K562 (cell line): ENCODE data around the gene SOX8. TPM values are rescaled to one million over a fixed set of nuclear protein-coding genes. Genes with fewer than 3 reads are reported as not detected.

Experiments
- ATAC-seq: fragments of 200-7000 bp; cut with Tn5 transposase; 3 replicates; pipeline ENCODE4 v1.9.1; 2020; ENCODE audit warnings: moderate library complexity
- BruUV-seq: library from RNA; stranded (reverse); fragments of 400-500 nt; replicated peaks from 2 replicates; lab custom pipeline; 2021; lab: Mats Ljungman, UMichigan
- CTCF ChIA-PET: fragments of 300-600 bp; formaldehyde crosslinking; extraction: SDS; loops from one replicate; lab custom pipeline; 2021; ENCODE audit warnings: low intra/inter-chr PET ratio; lab: Yijun Ruan, JAX
- POLR2A ChIA-PET: fragments of 300-600, 350-650 bp; sonication (Branson Sonifier 250); formaldehyde crosslinking; extraction: SDS; loops from one replicate; lab custom pipeline; 2021; ENCODE audit warnings: antibody characterized with exemption, inconsistent platforms; lab: Yijun Ruan, JAX
- DNase-seq, 4 experiments: peaks; one replicate each; pipeline versions ENCODE4 v3.0.0 to v3.0.0-alpha.2; 2011 to 2018; ENCODE audit warnings: low spot score in 3 of 4, mixed read lengths in 3 of 4; ENCODE audit errors: extremely low read depth in 1 of 4
- FAIRE-seq: peaks from 2 replicates; lab custom pipeline; 2011; peaks lifted over from hg19 to GRCh38; lab: Jason Lieb, UNC
- H2AFZ ChIP-seq: 2 replicates; pipeline ENCODE4 v1.6.0; 2011; ENCODE audit warnings: low read depth, low read length, control low read depth, inconsistent platforms
- H3K27ac ChIP-seq: fragments of 200-600 bp; 3 replicates; pipeline ENCODE4 v1.8.0; 2011; ENCODE audit warnings: low read depth, mild to moderate bottlenecking, control low read depth, inconsistent platforms, low read length, moderate library complexity, mixed read lengths; ENCODE audit errors: extremely low read depth
- H3K27me3 ChIP-seq, 2 experiments: fragments of 300-600 bp in 1 of 2; 2 replicates in 1 of 2; 3 replicates in 1 of 2; pipeline versions ENCODE4 v1.6.0 to v1.8.0; 2011; ENCODE audit warnings: inconsistent platforms in 2 of 2, low read length in 2 of 2, mild to moderate bottlenecking in 1 of 2, mixed read lengths in 1 of 2, moderate library complexity in 1 of 2; ENCODE audit not compliant: control insufficient read depth in 2 of 2, insufficient read depth in 2 of 2
- H3K36me3 ChIP-seq: fragments of 300-600 bp; 3 replicates; pipeline ENCODE4 v1.8.0; 2011; ENCODE audit warnings: mild to moderate bottlenecking, low read length, inconsistent platforms; ENCODE audit not compliant: control insufficient read depth, insufficient read depth
- H3K4me1 ChIP-seq, 2 experiments: fragments of 200-600 bp in 1 of 2; replicated peaks in 1 of 2; 2 replicates in 1 of 2; 3 replicates in 1 of 2; pipeline versions ENCODE4 v1.5.1 to v1.8.0; 2011; ENCODE audit warnings: inconsistent platforms in 2 of 2, low read length in 2 of 2, mild to moderate bottlenecking in 1 of 2, mixed read lengths in 1 of 2, moderate library complexity in 1 of 2; ENCODE audit not compliant: control insufficient read depth in 2 of 2, insufficient read depth in 2 of 2
- H3K4me2 ChIP-seq: 2 replicates; pipeline ENCODE4 v1.6.1; 2011; ENCODE audit warnings: low read length, control low read depth, inconsistent platforms, mixed read lengths; ENCODE audit not compliant: insufficient read depth
- H3K4me3 ChIP-seq: fragments of 200-600 bp; sonication (generic), shearing (Covaris generic); 2 replicates; pipeline ENCODE4 v1.5.1; 2016; ENCODE audit warnings: control low read depth, inconsistent platforms
- H3K79me2 ChIP-seq: fragments of 200-600 bp; 3 replicates; pipeline ENCODE4 v1.8.0; 2011; ENCODE audit warnings: low read length, inconsistent platforms; ENCODE audit not compliant: control insufficient read depth, insufficient read depth
- H3K9ac ChIP-seq, 2 experiments: 2 replicates each; pipeline versions ENCODE4 v1.6.0 to v1.6.1; 2011; ENCODE audit warnings: low read depth in 2 of 2, low read length in 2 of 2, control low read depth in 1 of 2, inconsistent platforms in 1 of 2, mild to moderate bottlenecking in 1 of 2, mixed read lengths in 1 of 2; ENCODE audit not compliant: insufficient read depth in 1 of 2
- H3K9me1 ChIP-seq: one replicate; pipeline ENCODE4 v1.6.0; 2011; ENCODE audit warnings: inconsistent platforms, mild to moderate bottlenecking, low read length, moderate library complexity; ENCODE audit not compliant: control insufficient read depth, insufficient read depth
- H3K9me3 ChIP-seq: replicated peaks from 2 replicates; pipeline ENCODE4 v1.5.1; 2011; ENCODE audit warnings: low read depth, low read length, inconsistent platforms; ENCODE audit not compliant: control insufficient read depth, insufficient read depth
- H4K20me1 ChIP-seq: replicated peaks from 2 replicates; pipeline ENCODE4 v1.6.1; 2011; ENCODE audit warnings: low read length, inconsistent platforms, mixed read lengths; ENCODE audit not compliant: control insufficient read depth, insufficient read depth
- ESRRA ChIP-seq: fragments of 450-650 bp; IDR thresholded peaks from 2 replicates; pipeline ENCODE4 v1.6.1; 2014; ENCODE audit warnings: low read depth, mild to moderate bottlenecking, moderate library complexity, borderline replicate concordance
- MAFF ChIP-seq: IDR thresholded peaks from 2 replicates; pipeline ENCODE4 v1.6.1; 2012; ENCODE audit warnings: low read length, improper control_type of control experiment
- MED1 ChIP-seq: sonication (generic); formaldehyde crosslinking; IDR thresholded peaks from 2 replicates; pipeline ENCODE4 v1.8.1; 2023; ENCODE audit warnings: missing genetic modification reagents, borderline replicate concordance
- POLR2B ChIP-seq: fragments of 450-650 bp; IDR thresholded peaks from 2 replicates; pipeline ENCODE4 v1.6.1; 2018; ENCODE audit warnings: low read depth; ENCODE audit not compliant: partially characterized antibody
- PRPF4 ChIP-seq: fragments of 200-400 bp; formaldehyde crosslinking; IDR thresholded peaks from one replicate; pipeline ENCODE4 v1.6.1; 2017; ENCODE audit warnings: low read length, low read depth, mild to moderate bottlenecking; ENCODE audit not compliant: insufficient read depth, poor library complexity, severe bottlenecking
- TAF1 ChIP-seq: IDR thresholded peaks from 2 replicates; pipeline ENCODE4 v1.6.1; 2011; ENCODE audit warnings: mild to moderate bottlenecking, low read length, moderate library complexity; ENCODE audit not compliant: insufficient read depth, control insufficient read depth, severe bottlenecking; ENCODE audit errors: extremely low read depth
- WGBS: fragments of 100-300 bp; shearing (Covaris generic); methylation state at CpG from one replicate; pipeline ENCODE4 v1.1.6; 2016; ENCODE audit warnings: low coverage, mixed read lengths; ENCODE audit not compliant: insufficient coverage; ENCODE audit errors: missing lambda C conversion rate; 5-methylcytosine and 5-hydroxymethylcytosine counted together
- in situ Hi-C: fragments of 300-500 bp; cut with MboI; formaldehyde crosslinking; loops from 4 replicates; pipeline ENCODE4 v1.15.0; 2018; ENCODE audit warnings: inconsistent platforms, mixed read lengths
- intact Hi-C: fragments of 100-400 bp; cut with micrococcal nuclease; formaldehyde crosslinking; loops from 2 replicates; pipeline ENCODE4 v1.14.2; 2022
- polyA plus RNA-seq, 8 experiments: library from polyadenylated mRNA; depleted of rRNA in 4 of 8; stranded (reverse) in 5 of 8; unstranded in 3 of 8; fragments of >200 nt; fragmentation: Nextera tagmentation in 2 of 8; fragmentation: Illumina TruSeq in 1 of 8; extraction: Ambion mirVana in 2 of 8; extraction: Trizol in 1 of 8; gene quantifications; 2 replicates each; pipeline versions ENCODE4 v1.2.1 to v1.2.3, GENCODE V29; 2011 to 2014; ENCODE audit warnings: inconsistent platforms in 1 of 8, missing spikeins in 1 of 8
- total RNA-seq, 7 experiments: library from RNA; depleted of rRNA in 6 of 7; stranded (reverse); fragments of >200 nt in 6 of 7; fragmentation: Illumina TruSeq in 2 of 7; extraction: Trizol in 2 of 7; gene quantifications; 2 replicates each; pipeline versions ENCODE4 v1.2.1 to v1.2.3, GENCODE V29; 2011 to 2021; ENCODE audit warnings: low replicate concordance in 1 of 7

The SOX8 gene
- total and polyA plus RNA-seq, 9 of the 15 experiments (the other 6 are each of a cell fraction or from before 2014, with no cell fraction given), result 0.07 to 0.15 (median 0.15) TPM; not detected in 6

GRCh38 chr16:983044-984030 lies 1.8 kb downstream of the SOX8 start:
- Histone ChIP-seq H3K4me1 (peaks cover 0 to 70% of the 10 kb centered on the region in 2 experiments; a peak in 2 of 5 replicates), H2AFZ (no peak overlapping the region), H3K9me3 (no peaks in the 10 kb centered on the region), H3K36me3 (no peaks in the 10 kb centered on the region), H3K27me3 (peaks cover 24 to 81% of the 10 kb centered on the region in 2 experiments; a peak in 4 of 5 replicates), H3K9me1 (no peaks in the 10 kb centered on the region), H3K4me2 (no peak overlapping the region), H3K27ac (no peak overlapping the region), H3K79me2 (no peaks in the 10 kb centered on the region), H3K9ac (no peak overlapping the region), H3K4me3 (no peak overlapping the region), H4K20me1 (peaks cover 19% of the 10 kb centered on the region)
- 33% methylated on average over 55 of the region's 59 CpGs for WGBS
- ATAC-seq, result no peak
- ChIA-PET CTCF (no interaction called here), POLR2A (no interaction called here)
- intact Hi-C loops (no loop called here), in situ Hi-C loops (no loop called here)
- BruUV-seq, result no TSS peak
- FAIRE-seq, result no peak
- no peak for TF ChIP-seq TAF1
- no peak for TF ChIP-seq POLR2B
- no peak for TF ChIP-seq PRPF4
- no peak for TF ChIP-seq MED1
- no peak for TF ChIP-seq MAFF
- TF ChIP-seq ESRRA, result no peak
- DNase-seq, result no peak
